GM23338 (cell line): ENCODE results near the gene C2. TPM values are rescaled to one million over a fixed set of nuclear protein-coding genes. Genes with fewer than 3 reads are reported as not detected.
"Not testable (repeated sequence)": the region's sequence is repeated elsewhere in the genome, so short reads cannot be mapped to it uniquely, and the experiment has no call there.

Source experiments
- ATAC-seq: fragments of 200-7000 bp; cut with Tn5 transposase; 3 replicates; pipeline ENCODE4 v1.9.1; 2020
- DNase-seq: peaks from one replicate; pipeline ENCODE4 v3.0.0-alpha.2; 2015; ENCODE audit warnings: low spot score
- H2AFZ ChIP-seq: fragments of 200-600 bp; sonication (generic); 2 replicates; pipeline ENCODE4 v1.8.0; 2016; ENCODE audit warnings: antibody characterized with exemption, mild to moderate bottlenecking, moderate library complexity
- H3F3A ChIP-seq: fragments of 200-600 bp; sonication (generic); replicated peaks from 2 replicates; pipeline ENCODE4 v1.8.0; 2017; ENCODE audit warnings: antibody characterized with exemption, mixed run types, low read depth
- H3K27ac ChIP-seq: fragments of 200-600 bp; sonication (generic); 2 replicates; pipeline ENCODE4 v1.6.1; 2016; ENCODE audit warnings: low read depth
- H3K27me3 ChIP-seq: fragments of 200-600 bp; sonication (generic); 2 replicates; pipeline ENCODE4 v1.8.0; 2016; ENCODE audit warnings: mild to moderate bottlenecking, mixed run types, moderate library complexity; ENCODE audit not compliant: insufficient read depth
- H3K36me3 ChIP-seq: fragments of 200-600 bp; sonication (generic); 2 replicates; pipeline ENCODE4 v1.8.0; 2016; ENCODE audit warnings: mild to moderate bottlenecking; ENCODE audit not compliant: insufficient read depth
- H3K4me1 ChIP-seq: fragments of 200-600 bp; sonication (generic); 2 replicates; pipeline ENCODE4 v1.8.0; 2016; ENCODE audit warnings: mild to moderate bottlenecking, moderate library complexity; ENCODE audit not compliant: insufficient read depth
- H3K4me2 ChIP-seq: fragments of 200-600 bp; sonication (generic); 2 replicates; pipeline ENCODE4 v1.7.1; 2017; ENCODE audit warnings: mixed run types
- H3K4me3 ChIP-seq: fragments of 200-600 bp; sonication (generic); 2 replicates; pipeline ENCODE4 v1.6.1; 2016; ENCODE audit warnings: mixed run types
- H3K79me2 ChIP-seq: fragments of 200-600 bp; sonication (generic); replicated peaks from 2 replicates; pipeline ENCODE4 v1.8.0; 2017; ENCODE audit warnings: mild to moderate bottlenecking; ENCODE audit not compliant: insufficient read depth
- H3K9me2 ChIP-seq: fragments of 200-600 bp; sonication (generic); 2 replicates; pipeline ENCODE4 v1.8.0; 2017; ENCODE audit not compliant: insufficient read depth
- H4K20me1 ChIP-seq: fragments of 200-600 bp; sonication (generic); replicated peaks from 2 replicates; pipeline ENCODE4 v1.8.0; 2017; ENCODE audit warnings: mild to moderate bottlenecking; ENCODE audit not compliant: insufficient read depth
- H3K27ac Mint-ChIP-seq: 2 replicates; pipeline ENCODE4 v1.8.0; 2020; ENCODE audit warnings: inconsistent platforms, mild to moderate bottlenecking, moderate library complexity, mixed read lengths
- H3K27me3 Mint-ChIP-seq: 3 replicates; pipeline ENCODE4 v1.8.0; 2022; ENCODE audit warnings: low read depth, mild to moderate bottlenecking, moderate library complexity, mixed read lengths, inconsistent platforms; ENCODE audit not compliant: insufficient read depth, poor library complexity
- H3K36me3 Mint-ChIP-seq: 3 replicates; pipeline ENCODE4 v1.8.0; 2021; ENCODE audit warnings: low read depth, mild to moderate bottlenecking, inconsistent platforms, moderate library complexity, mixed read lengths
- H3K4me1 Mint-ChIP-seq: 3 replicates; pipeline ENCODE4 v1.8.0; 2020; ENCODE audit warnings: mild to moderate bottlenecking, inconsistent platforms, mixed read lengths
- H3K4me3 Mint-ChIP-seq: 3 replicates; pipeline ENCODE4 v1.8.0; 2021; ENCODE audit warnings: moderate library complexity, mild to moderate bottlenecking, inconsistent platforms, mixed read lengths
- H3K9me3 Mint-ChIP-seq: 3 replicates; pipeline ENCODE4 v1.8.0; 2020; ENCODE audit warnings: moderate library complexity, mild to moderate bottlenecking, inconsistent platforms, mixed read lengths
- CREB1 ChIP-seq: fragments of 250-450 bp; sonication (Bioruptor Pico); IDR thresholded peaks from 2 replicates; pipeline ENCODE4 v1.5.0; 2020; ENCODE audit warnings: low read depth, mild to moderate bottlenecking, moderate library complexity
- ETS1 ChIP-seq: IDR thresholded peaks from 2 replicates; pipeline ENCODE4 v1.6.1; 2016; ENCODE audit warnings: antibody characterized with exemption
- JUNB ChIP-seq: IDR thresholded peaks from one replicate; pipeline ENCODE4 v1.6.1; 2016; ENCODE audit warnings: antibody characterized with exemption; ENCODE audit not compliant: unreplicated experiment
- NANOG ChIP-seq: IDR thresholded peaks from 2 replicates; pipeline ENCODE4 v1.6.1; 2016; ENCODE audit warnings: antibody characterized with exemption, borderline replicate concordance
- POLR2AphosphoS5 ChIP-seq: IDR thresholded peaks from 2 replicates; pipeline ENCODE4 v1.6.1; 2016; ENCODE audit warnings: antibody characterized with exemption, low read depth
- ZNF114 ChIP-seq: fragments of 250-450 bp; sonication (Bioruptor Pico); IDR thresholded peaks from 2 replicates; pipeline ENCODE4 v1.5.0; 2020; ENCODE audit warnings: mild to moderate bottlenecking, moderate library complexity
- ZNF331 ChIP-seq: fragments of 250-450 bp; sonication (Bioruptor Pico); IDR thresholded peaks from 2 replicates; pipeline ENCODE4 v1.5.0; 2020; ENCODE audit warnings: low read depth, mild to moderate bottlenecking, moderate library complexity
- polyA plus RNA-seq: library from polyadenylated mRNA; unstranded; fragments of >200 nt; fragmentation: Nextera tagmentation; extraction: Ambion mirVana; gene quantifications from 2 replicates; pipeline ENCODE4 v1.2.1, GENCODE V29; 2016
- total RNA-seq: library from RNA; depleted of rRNA; stranded (reverse); fragments of >200 nt; shearing (Covaris generic); gene quantifications from 2 replicates; pipeline ENCODE4 v1.2.3, GENCODE V29; 2014

The C2 gene
- total and polyA plus RNA-seq, 2 experiments from 2014 or later, result 0.16 to 1.7 TPM

- Histone ChIP-seq H2AFZ (peak within 1 kb of the TSS; percentile 88), H4K20me1 (no peaks in the 10 kb centered on the region), H3F3A (peaks cover 9% of the 10 kb centered on the region), H3K79me2 (peaks cover 14% of the 10 kb centered on the region), H3K27me3 (no peaks in the 10 kb centered on the region), H3K4me2 (peak within 1 kb of the TSS; percentile 85), H3K4me1 (peaks cover 6% of the 10 kb centered on the region), H3K27ac (peak within 1 kb of the TSS; percentile 89), H3K36me3 (peaks cover 5% of the 10 kb centered on the region; the same call in 1 of the 2 replicates), H3K9me2 (no peaks in the 10 kb centered on the region), H3K4me3 (peak within 1 kb of the TSS; percentile 76)
- peaks cover 8% of the 10 kb centered on the region for H3K4me1 Mint-ChIP-seq
- ATAC-seq (peak; percentile 92), DNase-seq (peak; percentile 99)
- peak within 1 kb of the TSS; percentile 89 for H3K4me3 Mint-ChIP-seq
- TF ChIP-seq ZNF331 (CRISPR knock-in tag), result no peak
- no peak for TF ChIP-seq JUNB
- peak; percentile 38; the same call in 1 of the 2 replicates for TF ChIP-seq ETS1
- no peak for TF ChIP-seq ZNF114
- peak; percentile 49; the same call in 1 of the 2 replicates for TF ChIP-seq POLR2AphosphoS5
- peak; percentile 98 for TF ChIP-seq CREB1
- no peak for TF ChIP-seq NANOG
- H3K36me3 Mint-ChIP-seq, result peaks cover 57% of the 10 kb centered on the region
- H3K27ac Mint-ChIP-seq, result peak within 1 kb of the TSS; percentile 99
- peaks cover 24% of the 10 kb centered on the region for H3K27me3 Mint-ChIP-seq
- H3K9me3 Mint-ChIP-seq, result peaks cover 26% of the 10 kb centered on the region
These were observed 44.6 kb downstream of the C2 start, which contains the start of gene DXO for GRCh38 chr6:31971993-31972708. Gene DXO (minus strand): TSS chr6:31972138. CDS start chr6:31971675, 463 bp downstream.

- H3F3A ChIP-seq, result peaks cover 9% of the 10 kb centered on the region
- Mint-ChIP-seq H3K36me3 (peaks cover 53% of the 10 kb centered on the region), H3K27ac (peak overlapping the region; percentile 99), H3K4me3 (peak overlapping the region; percentile 89), H3K4me1 (peaks cover 8% of the 10 kb centered on the region), H3K27me3 (peaks cover 21% of the 10 kb centered on the region), H3K9me3 (peaks cover 32% of the 10 kb centered on the region)
- H3K4me1 ChIP-seq, result peaks cover 6% of the 10 kb centered on the region
- H3K4me3 ChIP-seq, result peak overlapping the region; percentile 76
- H3K27me3 ChIP-seq, result no peaks in the 10 kb centered on the region
- ATAC-seq (no peak), DNase-seq (no peak)
- no peaks in the 10 kb centered on the region for H3K36me3 ChIP-seq
- H3K4me2 ChIP-seq, result peak overlapping the region; percentile 85
- H3K79me2 ChIP-seq, result peaks cover 14% of the 10 kb centered on the region
- H3K9me2 ChIP-seq, result no peaks in the 10 kb centered on the region
- TF ChIP-seq ETS1, result no peak
- no peak for TF ChIP-seq ZNF114
- H4K20me1 ChIP-seq, result no peaks in the 10 kb centered on the region
- peak overlapping the region; percentile 89; the same call in 1 of the 2 replicates for H3K27ac ChIP-seq
- peak overlapping the region; percentile 88 for H2AFZ ChIP-seq
These were observed 45.3 kb downstream of the C2 start for GRCh38 chr6:31972709-31973350.

- not testable (repeated sequence) for H3K4me1 ChIP-seq, ATAC-seq, H4K20me1 ChIP-seq, H3K27ac ChIP-seq, H3K4me3 Mint-ChIP-seq, H3K4me2 ChIP-seq, H2AFZ ChIP-seq, H3K9me2 ChIP-seq, H3K4me3 ChIP-seq, H3K4me1 Mint-ChIP-seq, DNase-seq, H3K27me3 ChIP-seq, H3K36me3 ChIP-seq, H3K27ac Mint-ChIP-seq, H3F3A ChIP-seq
- H3K9me3 Mint-ChIP-seq, result peaks cover 35% of the 10 kb centered on the region
- peaks cover 12% of the 10 kb centered on the region for H3K27me3 Mint-ChIP-seq
- H3K79me2 ChIP-seq, result peaks cover 11% of the 10 kb centered on the region
- peaks cover 42% of the 10 kb centered on the region; the same call in 2 of the 3 replicates for H3K36me3 Mint-ChIP-seq
These were observed 48.5 kb downstream of the C2 start for GRCh38 chr6:31976065-31976464.
